A673 (cell line): ENCODE data around the gene ELFN1.

Experiments used
- CTCF ChIP-seq: fragments of 300-800, 200-600 bp; sonication (generic); conservative IDR thresholded peaks from 2 replicates; pipeline ENCODE4 v1.5.1; 2017; ENCODE audit warnings: low read depth, mild to moderate bottlenecking, antibody characterized with exemption, low read length, moderate library complexity, mixed read lengths
- EZH2 ChIP-seq: fragments of 200-600 bp; sonication (generic); IDR thresholded peaks from 2 replicates; pipeline ENCODE4 v1.6.1; 2017; ENCODE audit warnings: borderline replicate concordance, low read depth, mild to moderate bottlenecking, mixed read lengths, antibody characterized with exemption, low read length; ENCODE audit not compliant: poor library complexity, severe bottlenecking

- TF ChIP-seq CTCF (no peak), EZH2 (no peak)
Observed at GRCh38 chr7:1746491-1746975, 76.5 kb downstream of the ELFN1 start.
